Suprapubic skin (tissue), 4 donors: ENCODE measurements around the gene ME3. TPM values are rescaled to one million over a fixed set of nuclear protein-coding genes. Genes with fewer than 3 reads are reported as not detected.
"Not testable (repeated sequence)": the region's sequence is repeated elsewhere in the genome, so short reads cannot be mapped to it uniquely, and the experiment has no call there.

Experiments
- DNase-seq, 2 donors: peaks; one replicate each; pipeline ENCODE4 v3.0.0-alpha.2; 2019; ENCODE audit warnings: low spot score in 2 of 2
- H3K27ac ChIP-seq: fragments of 200-600 bp; sonication (generic); one replicate; pipeline ENCODE4 v1.5.1; 2019
- H3K27me3 ChIP-seq: fragments of 200-600 bp; sonication (generic); one replicate; pipeline ENCODE4 v1.5.1; 2019
- H3K36me3 ChIP-seq: fragments of 200-600 bp; sonication (generic); one replicate; pipeline ENCODE4 v1.5.1; 2019
- H3K4me1 ChIP-seq: fragments of 200-600 bp; sonication (generic); one replicate; pipeline ENCODE4 v1.5.1; 2019
- H3K4me3 ChIP-seq: fragments of 200-600 bp; sonication (generic); one replicate; pipeline ENCODE4 v1.5.1; 2019; ENCODE audit warnings: mild to moderate bottlenecking
- H3K9me3 ChIP-seq: fragments of 200-600 bp; sonication (generic); one replicate; pipeline ENCODE4 v1.5.1; 2019
- CTCF ChIP-seq, 2 donors: fragments of 200-600 bp in 1 of 2; fragments of 450-650 bp in 1 of 2; sonication (generic) in 1 of 2; IDR thresholded peaks; one replicate each; pipeline ENCODE4 v1.5.1; 2016 to 2019; ENCODE audit warnings: antibody characterized with exemption in 2 of 2, mild to moderate bottlenecking in 1 of 2, moderate library complexity in 1 of 2
- EP300 ChIP-seq: sonication (generic); formaldehyde crosslinking; IDR thresholded peaks from one replicate; pipeline ENCODE4 v1.6.1; 2017; ENCODE audit warnings: antibody characterized with exemption
- POLR2A ChIP-seq, 2 donors: fragments of 450-650 bp; IDR thresholded peaks; one replicate each; pipeline ENCODE4 v1.6.1; 2017; ENCODE audit warnings: antibody characterized with exemption in 2 of 2, mild to moderate bottlenecking in 2 of 2, moderate library complexity in 2 of 2
- POLR2AphosphoS5 ChIP-seq, 3 donors: sonication (generic); formaldehyde crosslinking; IDR thresholded peaks; one replicate each; pipeline ENCODE4 v1.6.1; 2017; ENCODE audit warnings: antibody characterized with exemption in 3 of 3
- WGBS: methylation state at CpG from one replicate; pipeline ENCODE4 v1.1.5; 2018; 5-methylcytosine and 5-hydroxymethylcytosine counted together
- total RNA-seq, 4 donors: library from RNA; depleted of rRNA; stranded (reverse); fragments of >200 nt; gene quantifications; one replicate each; pipeline ENCODE4 v1.1.0, GENCODE V29; 2016

ME3 gene
- total RNA-seq, 4 donors from 2014 or later, result 3.7 to 17.0 (median 9.4) TPM

GRCh38 chr11:86660736-86661135, 11.7 kb downstream of the ME3 start:
- H3K4me1 ChIP-seq, result no peaks in the 10 kb centered on the region
- no peak for DNase-seq
- H3K36me3 ChIP-seq, result no peaks in the 10 kb centered on the region
- no peak overlapping the region for H3K4me3 ChIP-seq
- H3K9me3 ChIP-seq, result no peaks in the 10 kb centered on the region
- H3K27ac ChIP-seq, result no peak overlapping the region
- TF ChIP-seq POLR2A (IDR thresholded peaks at IDR 0.05) (no peak), POLR2AphosphoS5 (IDR thresholded peaks at IDR 0.05) (no peak), CTCF (IDR thresholded peaks at IDR 0.05) (no peak), EP300 (no peak)
- H3K27me3 ChIP-seq, result no peaks in the 10 kb centered on the region
- WGBS, result 53% methylated on average over 2 of the region's 2 CpGs

- Histone ChIP-seq H3K9me3 (no peaks in the 10 kb centered on the region), H3K27ac (no peak overlapping the region), H3K4me3 (no peak overlapping the region), H3K4me1 (no peaks in the 10 kb centered on the region), H3K36me3 (no peaks in the 10 kb centered on the region), H3K27me3 (no peaks in the 10 kb centered on the region)
- 39% methylated on average over 2 of the region's 2 CpGs for WGBS
- no peak for DNase-seq
- TF ChIP-seq POLR2A (IDR thresholded peaks at IDR 0.05) (no peak), EP300 (no peak), CTCF (IDR thresholded peaks at IDR 0.05) (no peak), POLR2AphosphoS5 (IDR thresholded peaks at IDR 0.05) (no peak)
Observed at GRCh38 chr11:86660088-86660487, 12.3 kb downstream of the ME3 start.

GRCh38 chr11:86658534-86658933, 13.9 kb downstream of the ME3 start:
- H3K9me3 ChIP-seq, result no peaks in the 10 kb centered on the region
- H3K4me1 ChIP-seq, result no peaks in the 10 kb centered on the region
- WGBS, result 100% methylated on average over 1 of the region's 1 CpG
- no peak overlapping the region for H3K4me3 ChIP-seq
- no peaks in the 10 kb centered on the region for H3K27me3 ChIP-seq
- no peak for DNase-seq
- no peaks in the 10 kb centered on the region for H3K36me3 ChIP-seq
- TF ChIP-seq EP300, result no peak
- no peak overlapping the region for H3K27ac ChIP-seq

GRCh38 chr11:86645212-86645611, 27.2 kb downstream of the ME3 start:
- not testable (repeated sequence) for DNase-seq

GRCh38 chr11:86644291-86644690, 28.1 kb downstream of the ME3 start:
- WGBS, result 93% methylated on average over 2 of the region's 2 CpGs
- Histone ChIP-seq H3K36me3 (no peaks in the 10 kb centered on the region), H3K4me3 (no peak overlapping the region), H3K4me1 (no peaks in the 10 kb centered on the region), H3K27ac (no peak overlapping the region), H3K27me3 (no peaks in the 10 kb centered on the region), H3K9me3 (no peaks in the 10 kb centered on the region)
- no peak for DNase-seq
- TF ChIP-seq EP300, result no peak
- no peak for TF ChIP-seq POLR2AphosphoS5 (IDR thresholded peaks at IDR 0.05)
- TF ChIP-seq CTCF (IDR thresholded peaks at IDR 0.05), result no peak
- no peak for TF ChIP-seq POLR2A (IDR thresholded peaks at IDR 0.05)

More at GRCh38 chr11:86645212-86645611, 27.2 kb downstream of the ME3 start:
- WGBS, result no CpG with 5 or more reads among the region's 3 CpGs
- not testable (repeated sequence) for H3K4me1 ChIP-seq, H3K36me3 ChIP-seq, H3K27ac ChIP-seq, H3K27me3 ChIP-seq, H3K4me3 ChIP-seq, H3K9me3 ChIP-seq

- H3K4me1 ChIP-seq, result no peaks in the 10 kb centered on the region
Observed at GRCh38 chr11:86641537-86642261, 30.7 kb downstream of the ME3 start.

More at GRCh38 chr11:86641537-86642261, 30.7 kb downstream of the ME3 start:
- no peak for TF ChIP-seq CTCF (IDR thresholded peaks at IDR 0.05)
- whole genome bisulfite sequencing, result 92% methylated on average over 1 of the region's 1 CpG
- no peaks in the 10 kb centered on the region for H3K27me3 ChIP-seq
- DNase-seq, result no peak
- no peak overlapping the region for H3K4me3 ChIP-seq
- H3K27ac ChIP-seq, result no peak overlapping the region
- H3K36me3 ChIP-seq, result no peaks in the 10 kb centered on the region
- H3K9me3 ChIP-seq, result no peaks in the 10 kb centered on the region
